Caco-2 (cell line): ENCODE measurements around the gene ADGRF3. TPM values are rescaled to one million over a fixed set of nuclear protein-coding genes. Genes with fewer than 3 reads are reported as not detected.
A peak's percentile ranks its signal among the peaks of the same experiment; 100 is the strongest.

Source experiments
- BruUV-seq: library from RNA; stranded (reverse); fragments of 400-500 nt; replicated peaks from 2 replicates; lab custom pipeline; 2021; lab: Mats Ljungman, UMichigan
- CTCF ChIA-PET: fragments of 300-600 bp; sonication (Branson Sonifier 250); formaldehyde crosslinking; loops from one replicate; lab custom pipeline; 2022; ENCODE audit warnings: antibody characterized with exemption; lab: Charles Lee
- POLR2A ChIA-PET: fragments of 300-600 bp; sonication (Branson Sonifier 250); formaldehyde crosslinking; loops from one replicate; lab custom pipeline; 2022; ENCODE audit warnings: antibody characterized with exemption; lab: Charles Lee
- DNase-seq, 2 experiments: peaks; one replicate each; pipeline versions ENCODE4 v3.0.0 to v3.0.0-alpha.2; 2020 to 2022
- H3K27me3 ChIP-seq: replicated peaks from 2 replicates; pipeline ENCODE4 v1.6.0; 2011; ENCODE audit warnings: low read length; ENCODE audit not compliant: control insufficient read depth, insufficient read depth
- H3K36me3 ChIP-seq: 2 replicates; pipeline ENCODE4 v1.5.1; 2011; ENCODE audit warnings: low read length; ENCODE audit not compliant: control insufficient read depth, insufficient read depth
- H3K4me1 ChIP-seq: fragments of 250-450 bp; sonication (Bioruptor Pico); 2 replicates; pipeline ENCODE4 v1.5.1; 2020; ENCODE audit warnings: mild to moderate bottlenecking
- H3K4me3 ChIP-seq: 2 replicates; pipeline ENCODE4 v1.5.1; 2011; ENCODE audit warnings: low read depth, mild to moderate bottlenecking, control low read depth, low read length
- H3K9me3 ChIP-seq: fragments of 250-450 bp; sonication (Bioruptor Pico); 2 replicates; pipeline ENCODE4 v1.5.1; 2020; ENCODE audit warnings: mild to moderate bottlenecking, moderate library complexity
- H3K27ac Mint-ChIP-seq: one replicate; pipeline ENCODE4 v1.8.0; 2022; ENCODE audit warnings: mixed read lengths; ENCODE audit not compliant: unreplicated experiment
- H3K27me3 Mint-ChIP-seq: one replicate; pipeline ENCODE4 v1.8.0; 2022; ENCODE audit warnings: mixed read lengths; ENCODE audit not compliant: insufficient read depth, unreplicated experiment
- H3K36me3 Mint-ChIP-seq: one replicate; pipeline ENCODE4 v1.8.0; 2022; ENCODE audit warnings: mild to moderate bottlenecking, mixed read lengths; ENCODE audit not compliant: insufficient read depth, unreplicated experiment
- H3K4me1 Mint-ChIP-seq: one replicate; pipeline ENCODE4 v1.8.0; 2022; ENCODE audit warnings: low read depth, mixed read lengths; ENCODE audit not compliant: unreplicated experiment
- H3K4me3 Mint-ChIP-seq: one replicate; pipeline ENCODE4 v1.8.0; 2022; ENCODE audit warnings: mild to moderate bottlenecking, moderate library complexity, mixed read lengths; ENCODE audit not compliant: unreplicated experiment
- H3K9me3 Mint-ChIP-seq: one replicate; pipeline ENCODE4 v1.8.0; 2022; ENCODE audit warnings: mixed read lengths; ENCODE audit not compliant: unreplicated experiment
- CTCF ChIP-seq, 2 experiments: fragments of 200-600 bp in 1 of 2; IDR thresholded peaks; 1 replicate in 1 of 2; 2 replicates in 1 of 2; pipeline versions ENCODE4 v1.5.1 to v1.8.0; 2011 to 2022; ENCODE audit warnings: antibody characterized with exemption in 1 of 2, control low read depth in 1 of 2, inconsistent platforms in 1 of 2, low read depth in 1 of 2, low read length in 1 of 2, mild to moderate bottlenecking in 1 of 2, moderate library complexity in 1 of 2; ENCODE audit not compliant: insufficient read depth in 1 of 2, severe bottlenecking in 1 of 2, unreplicated experiment in 1 of 2
- intact Hi-C: fragments of 100-400 bp; cut with micrococcal nuclease; formaldehyde crosslinking; loops from one replicate; pipeline ENCODE4 v1.10.0; 2022; ENCODE audit not compliant: unreplicated experiment
- total RNA-seq: library from RNA; stranded (reverse); gene quantifications from 2 replicates; pipeline ENCODE4 v1.2.3, GENCODE V29; 2022

The ADGRF3 gene
- total RNA-seq, 1 experiment from 2014 or later = 0.18 TPM

GRCh38 chr2:26347286-26347865 lies 787 bp upstream of the ADGRF3 start:
- BruUV-seq = no TSS peak
- POLR2A ChIA-PET = interaction anchor here (0.6 kb wide), 1 partner anchor 106 kb away, joined by 3 read pairs; no protein-coding TSS in a partner anchor
- intact Hi-C loops = loop anchor here (2.0 to 10.0 kb wide), 2 partner anchors 103 to 473 kb away; partner anchors contain the start of genes ASXL2, HADHA and HADHB
- H3K9me3 ChIP-seq = no peaks in the 10 kb centered on the region
- H3K4me3 Mint-ChIP-seq = peak overlapping the region; percentile 100
- H3K9me3 Mint-ChIP-seq = no peaks in the 10 kb centered on the region
- TF ChIP-seq CTCF (IDR thresholded peaks at IDR 0.05; ENCODE audit: insufficient read depth in 1 of 2, low read depth in 1 of 2, low read length in 1 of 2, severe bottlenecking in 1 of 2, unreplicated experiment in 1 of 2) = no peak
- H3K27me3 Mint-ChIP-seq = no peaks in the 10 kb centered on the region
- peaks cover 25% of the 10 kb centered on the region for H3K4me1 Mint-ChIP-seq
- peak overlapping the region; percentile 66 for H3K4me3 ChIP-seq
- H3K4me1 ChIP-seq = peaks cover 21% of the 10 kb centered on the region; the same call in 1 of the 2 replicates
- no peaks in the 10 kb centered on the region; the same call in none of the 2 replicates for H3K36me3 ChIP-seq
- no peaks in the 10 kb centered on the region for H3K27me3 ChIP-seq
- DNase-seq = no peak
- CTCF ChIA-PET = no interaction called here
- peaks cover 37% of the 10 kb centered on the region for H3K36me3 Mint-ChIP-seq
- peak overlapping the region; percentile 100 for H3K27ac Mint-ChIP-seq

DNA sequence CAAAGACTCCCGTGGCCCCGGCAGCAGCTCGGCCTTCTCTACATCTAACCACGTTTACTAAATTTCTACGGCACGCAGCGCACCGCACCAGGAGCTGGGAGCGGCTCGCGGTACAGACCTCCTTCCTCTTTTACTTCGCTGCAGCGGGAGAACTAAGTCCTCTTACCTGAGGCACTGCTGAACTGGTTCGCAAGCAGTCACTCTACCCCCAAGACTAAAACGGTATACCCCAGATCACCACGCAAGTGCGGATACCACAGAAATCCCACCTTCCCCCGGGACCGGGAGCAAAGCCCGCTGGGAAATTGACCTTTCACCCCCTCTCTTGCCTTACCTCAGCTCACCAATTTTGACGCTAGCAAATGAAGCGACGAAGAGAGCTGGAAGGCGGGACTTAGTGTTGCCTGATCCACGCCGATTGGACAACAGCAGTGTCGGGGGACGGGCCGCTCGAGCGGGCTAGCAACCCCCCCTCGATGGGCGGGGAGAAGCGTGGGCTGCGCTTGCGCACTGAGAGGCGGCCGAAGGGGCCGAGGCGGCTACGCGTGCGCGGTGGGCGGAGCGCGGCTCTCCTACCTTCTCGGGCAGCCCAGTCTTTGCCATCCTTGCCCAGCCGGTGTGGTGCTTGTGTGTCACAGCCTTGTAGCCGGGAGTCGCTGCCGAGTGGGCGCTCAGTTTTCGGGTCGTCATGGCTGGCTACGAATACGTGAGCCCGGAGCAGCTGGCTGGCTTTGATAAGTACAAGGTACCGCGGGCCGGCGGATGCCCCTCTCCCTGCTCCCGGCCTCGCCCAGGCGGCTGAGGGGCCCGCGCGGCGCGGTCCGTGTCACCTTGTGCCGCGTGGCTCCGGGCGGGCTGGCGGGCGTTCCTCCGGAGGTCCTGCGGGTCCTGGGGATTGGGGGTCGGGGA lies 790 bp downstream of the ADGRF3 start, which contains the start of gene SELENOI:
Gene SELENOI (plus strand): TSS at position 599 of the 909 bp plus-strand sequence. CDS start 90 bp downstream, at position 689.
- Histone ChIP-seq H3K9me3 (no peaks in the 10 kb centered on the region), H3K36me3 (no peaks in the 10 kb centered on the region), H3K4me3 (peak within 1 kb of the TSS; percentile 66), H3K27me3 (no peaks in the 10 kb centered on the region), H3K4me1 (peaks cover 29% of the 10 kb centered on the region)
- Mint-ChIP-seq H3K4me1 (peaks cover 26% of the 10 kb centered on the region), H3K36me3 (peaks cover 28% of the 10 kb centered on the region), H3K9me3 (no peaks in the 10 kb centered on the region), H3K4me3 (peak within 1 kb of the TSS; percentile 100), H3K27ac (peak within 1 kb of the TSS; percentile 100), H3K27me3 (no peaks in the 10 kb centered on the region)
- TF ChIP-seq CTCF (IDR thresholded peaks at IDR 0.05; ENCODE audit: insufficient read depth in 1 of 2, low read depth in 1 of 2, low read length in 1 of 2, severe bottlenecking in 1 of 2, unreplicated experiment in 1 of 2) = no peak
- peak; percentile 99 to 100 for DNase-seq
- ChIA-PET CTCF (interaction anchor here (0.7 to 0.9 kb wide), 2 partner anchors 13 to 123 kb away, joined by 3 read pairs; no protein-coding TSS in a partner anchor), POLR2A (interaction anchor here (0.5 to 1.4 kb wide), 13 partner anchors 13 to 1304 kb away, joined by 3 to 11 read pairs (median 3); partner anchors contain the start of genes HADHA and HADHB)
- no TSS peak for BruUV-seq
- intact Hi-C loops = loop anchor here (2.0 to 10.0 kb wide), 3 partner anchors 101 to 471 kb away; partner anchors contain the start of genes ASXL2, HADHA and HADHB

GRCh38 chr2:26345283-26345544 lies 1.4 kb downstream of the ADGRF3 start:
- H3K36me3 ChIP-seq = no peaks in the 10 kb centered on the region
- H3K27ac Mint-ChIP-seq = peak overlapping the region; percentile 100
- H3K4me1 ChIP-seq = peaks cover 35% of the 10 kb centered on the region
- no peak for TF ChIP-seq CTCF (IDR thresholded peaks at IDR 0.05; ENCODE audit: insufficient read depth in 1 of 2, low read depth in 1 of 2, low read length in 1 of 2, severe bottlenecking in 1 of 2, unreplicated experiment in 1 of 2)
- intact Hi-C loops = loop anchor here (2.0 to 10.0 kb wide), 2 partner anchors 112 to 470 kb away; partner anchors contain the start of gene ASXL2
- H3K36me3 Mint-ChIP-seq = peaks cover 22% of the 10 kb centered on the region
- peak overlapping the region; percentile 100 for H3K4me3 Mint-ChIP-seq
- no peak for DNase-seq
- POLR2A ChIA-PET = interaction anchor here (0.5 to 1.4 kb wide), 8 partner anchors 12 to 1304 kb away, joined by 3 to 11 read pairs (median 4); partner anchors contain the start of genes HADHA and HADHB
- peak overlapping the region; percentile 50 for H3K4me3 ChIP-seq
- CTCF ChIA-PET = interaction anchor here (0.7 to 0.9 kb wide), 2 partner anchors 12 to 124 kb away, joined by 3 read pairs; no protein-coding TSS in a partner anchor
- H3K27me3 Mint-ChIP-seq = no peaks in the 10 kb centered on the region
- BruUV-seq = TSS peak; percentile 97
- H3K9me3 ChIP-seq = no peaks in the 10 kb centered on the region
- H3K27me3 ChIP-seq = no peaks in the 10 kb centered on the region
- H3K4me1 Mint-ChIP-seq = peaks cover 31% of the 10 kb centered on the region
- H3K9me3 Mint-ChIP-seq = no peaks in the 10 kb centered on the region
